ENCODE data around the gene EIF2D. TPM values are rescaled to one million over a fixed set of nuclear protein-coding genes. Genes with fewer than 3 reads are reported as not detected.

Gene EIF2D
- total RNA-seq, 2 donors from 2014 or later, result 63.4 to 64.9 TPM

DNA sequence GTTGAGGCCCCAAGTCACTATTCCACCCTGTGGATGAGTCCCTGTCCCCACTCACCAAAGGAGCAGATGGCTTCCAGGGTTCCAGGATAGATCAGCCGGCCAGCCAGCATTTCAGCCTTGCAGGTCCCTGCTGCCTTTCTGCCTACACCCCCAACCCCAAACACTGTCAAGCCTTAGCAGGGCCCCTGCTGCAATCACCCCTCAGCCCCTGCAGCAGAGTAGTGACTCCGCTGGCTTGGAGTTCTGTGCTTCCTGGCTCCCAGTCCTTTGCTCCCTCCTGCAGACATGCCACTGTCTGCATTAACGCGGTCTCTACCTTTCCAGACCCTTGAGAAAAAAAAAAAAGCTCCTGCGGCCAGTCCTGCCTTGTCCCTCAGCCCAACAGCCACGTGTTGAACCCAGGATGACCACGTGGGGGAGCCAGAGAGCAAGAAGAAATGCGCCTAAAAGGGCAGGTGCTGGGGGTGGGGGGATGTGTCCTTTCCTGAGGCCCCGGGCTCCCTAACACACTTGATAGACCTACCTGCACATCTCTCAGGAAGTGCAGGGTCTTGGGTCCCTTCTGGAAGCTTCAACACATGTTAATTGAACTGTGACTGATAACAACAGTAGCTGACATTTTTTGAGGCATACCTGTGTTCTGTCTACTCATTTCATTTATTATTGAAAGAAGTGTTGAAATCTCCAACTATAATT lies 67.6 kb downstream of the EIF2D start:
- peaks cover 4% of the 10 kb centered on the region for H3K4me1 Mint-ChIP-seq
- peak overlapping the region; percentile 25 for H3K4me3 Mint-ChIP-seq
- H3K9me3 Mint-ChIP-seq, result no peaks in the 10 kb centered on the region
- no peaks in the 10 kb centered on the region for H3K27me3 Mint-ChIP-seq
- peak overlapping the region; percentile 70 for H3K27ac Mint-ChIP-seq
- ATAC-seq (replicated peaks), result peak; percentile 93
- H3K36me3 Mint-ChIP-seq (ENCODE audit: low read depth), result no peaks in the 10 kb centered on the region

Other genes with a start within 250 kb of the EIF2D start
- 10 to 100 TPM; 21.7 to 26.6 TPM for gene IKBKE, start 142.0 kb downstream of the EIF2D start, total RNA-seq
- gene RASSF5, start 104.9 kb downstream of the EIF2D start, total RNA-seq, result 100 to 1,000 TPM; 162 to 227 TPM
- gene DYRK3, start 23.1 kb upstream of the EIF2D start, total RNA-seq, result 10 to 100 TPM in 1 of 2 donors, 1 to 10 TPM in 1; 9.3 to 12.3 TPM
- gene MAPKAPK2, start 72.4 kb upstream of the EIF2D start, total RNA-seq, result 10 to 100 TPM; 64.6 to 85.3 TPM
- not detected for gene IL19, start 158.3 kb upstream of the EIF2D start, total RNA-seq
- gene IL10, start 160.0 kb upstream of the EIF2D start, total RNA-seq, result 1 to 10 TPM; 1.8 to 3.2 TPM

Data from activated T-helper 17 cell treated with anti-CD3 and anti-CD28 coated beads, Interleukin-2, amount 50 U/mL, for 72 hours (primary cell).